ENCODE results near the gene PTPRK.

The PTPRK gene

DNA sequence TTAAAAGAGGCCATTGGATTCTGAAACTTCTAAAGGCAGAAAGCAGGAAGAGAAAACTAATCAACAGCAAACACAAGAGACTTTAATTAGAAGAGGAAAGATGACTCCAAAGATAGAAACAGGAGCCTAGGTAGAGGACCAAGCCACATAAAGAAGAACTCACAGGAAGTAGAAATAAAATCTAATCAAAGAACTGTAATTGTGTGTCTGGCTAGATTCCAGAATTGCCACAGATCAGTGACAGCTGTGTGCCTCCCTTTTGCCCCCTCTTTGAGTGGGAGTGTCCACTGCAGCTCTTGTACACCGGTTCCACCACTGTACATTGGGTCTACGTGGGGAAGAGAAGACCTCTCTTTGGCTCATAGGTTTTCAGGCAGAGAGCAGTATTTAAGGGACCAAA is 597.3 kb downstream of the PTPRK start:
- TF ChIP-seq, protein P1, sequence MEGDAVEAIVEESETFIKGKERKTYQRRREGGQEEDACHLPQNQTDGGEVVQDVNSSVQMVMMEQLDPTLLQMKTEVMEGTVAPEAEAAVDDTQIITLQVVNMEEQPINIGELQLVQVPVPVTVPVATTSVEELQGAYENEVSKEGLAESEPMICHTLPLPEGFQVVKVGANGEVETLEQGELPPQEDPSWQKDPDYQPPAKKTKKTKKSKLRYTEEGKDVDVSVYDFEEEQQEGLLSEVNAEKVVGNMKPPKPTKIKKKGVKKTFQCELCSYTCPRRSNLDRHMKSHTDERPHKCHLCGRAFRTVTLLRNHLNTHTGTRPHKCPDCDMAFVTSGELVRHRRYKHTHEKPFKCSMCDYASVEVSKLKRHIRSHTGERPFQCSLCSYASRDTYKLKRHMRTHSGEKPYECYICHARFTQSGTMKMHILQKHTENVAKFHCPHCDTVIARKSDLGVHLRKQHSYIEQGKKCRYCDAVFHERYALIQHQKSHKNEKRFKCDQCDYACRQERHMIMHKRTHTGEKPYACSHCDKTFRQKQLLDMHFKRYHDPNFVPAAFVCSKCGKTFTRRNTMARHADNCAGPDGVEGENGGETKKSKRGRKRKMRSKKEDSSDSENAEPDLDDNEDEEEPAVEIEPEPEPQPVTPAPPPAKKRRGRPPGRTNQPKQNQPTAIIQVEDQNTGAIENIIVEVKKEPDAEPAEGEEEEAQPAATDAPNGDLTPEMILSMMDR (IDR thresholded peaks at IDR 0.05; ENCODE audit: control insufficient read depth, insufficient read depth, low read depth, low read length, missing control alignments): no peak
- no peak for DNase-seq (ENCODE audit: low read depth)
- no peak overlapping the region for H3K4me3 ChIP-seq (ENCODE audit: control insufficient read depth, low read depth, low read length)

DNA sequence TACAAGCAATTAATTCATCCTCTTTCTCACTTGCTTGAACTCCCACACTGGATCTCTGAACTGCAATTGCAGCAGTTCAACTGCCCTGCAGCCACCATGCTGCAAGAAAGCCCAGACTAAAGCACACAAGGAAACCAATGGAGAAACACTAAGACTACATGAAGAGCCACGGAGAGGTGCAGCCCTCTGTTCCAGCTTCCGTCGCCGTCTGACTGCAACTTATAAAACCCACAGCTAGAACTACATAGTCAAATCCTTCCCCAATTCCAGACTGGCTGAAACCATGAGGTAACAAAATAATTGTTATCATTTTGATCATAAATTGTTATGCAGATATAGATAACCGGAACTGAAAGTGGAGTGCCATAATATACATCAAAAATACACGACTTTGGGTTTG is 598.4 kb downstream of the PTPRK start:
- H3K4me3 ChIP-seq (ENCODE audit: control insufficient read depth, low read depth, low read length): no peak overlapping the region
- TF ChIP-seq, protein P1 (IDR thresholded peaks at IDR 0.05; ENCODE audit: control insufficient read depth, insufficient read depth, low read depth, low read length, missing control alignments): no peak
- no peak for DNase-seq (ENCODE audit: low read depth)

DNA sequence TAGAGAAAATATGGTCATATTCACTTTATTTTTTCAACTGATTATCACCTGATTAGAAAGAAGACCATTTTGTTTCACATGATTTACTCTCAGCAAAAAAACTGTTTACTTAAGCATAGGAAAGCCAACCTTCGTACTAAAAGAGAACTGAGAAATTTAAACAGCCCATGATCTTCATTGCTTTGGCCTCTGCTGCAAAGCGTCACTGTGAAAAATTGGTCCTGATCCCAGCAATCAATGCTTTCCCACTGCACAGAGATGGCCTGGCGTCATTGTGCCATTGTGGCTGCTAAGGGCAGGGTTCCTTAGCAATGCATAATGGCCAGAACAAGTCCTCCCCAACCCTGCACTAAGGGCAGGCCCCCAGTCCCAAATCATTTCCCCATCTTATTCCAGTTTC is 599.6 kb downstream of the PTPRK start:
- H3K4me3 ChIP-seq (ENCODE audit: control insufficient read depth, low read depth, low read length): no peak overlapping the region
- TF ChIP-seq, protein P1 (IDR thresholded peaks at IDR 0.05; ENCODE audit: control insufficient read depth, insufficient read depth, low read depth, low read length, missing control alignments): no peak
- no peak for DNase-seq (ENCODE audit: low read depth)
